ENCODE results near the gene LRRIQ3. TPM values are rescaled to one million over a fixed set of nuclear protein-coding genes. Genes with fewer than 3 reads are reported as not detected.
A peak's percentile ranks its signal among the peaks of the same experiment; 100 is the strongest.

The LRRIQ3 gene
- total and polyA plus RNA-seq, 2 of the 4 experiments (the other 2 are of a cell fraction), result 1.2 to 1.8 TPM

GRCh38 chr1:74113333-74113732 lies 84.6 kb downstream of the LRRIQ3 start:
- WGBS, 2 experiments (ENCODE audit: extremely low coverage in 2 of 2, insufficient read length in 1 of 2), result no CpG with 5 or more reads among the region's 3 CpGs
- no peak overlapping the region for H2AK9ac ChIP-seq (replicated peaks; ENCODE audit: low read depth, low read length, poor library complexity)
- DNase-seq, result no peak
- ChIA-PET CTCF (no interaction called here), POLR2A (ENCODE audit: unreplicated experiment) (no interaction called here)
- H3K9ac ChIP-seq (ENCODE audit: low read depth, low read length), result no peak overlapping the region
- dilution Hi-C loops (cut with HindIII; ENCODE audit: low sequenced_read_pairs, unreplicated experiment), result no loop called here
- H2BK5ac ChIP-seq (ENCODE audit: low read depth, low read length, poor library complexity, severe bottlenecking), result no peak overlapping the region
- no peak overlapping the region for H2BK20ac ChIP-seq (ENCODE audit: low read depth, low read length)
- no peak overlapping the region for H3K14ac ChIP-seq (replicated peaks; ENCODE audit: low read depth, low read length)
- H3K4ac ChIP-seq (ENCODE audit: low read depth, low read length), result no peak overlapping the region
- intact Hi-C loops (cut with micrococcal nuclease), result no loop called here
- no peaks in the 10 kb centered on the region for H3K36me3 ChIP-seq (ENCODE audit: control insufficient read depth, insufficient read depth, low read length)
- no peaks in the 10 kb centered on the region for H3K27me3 ChIP-seq (ENCODE audit: control insufficient read depth, insufficient read depth, low read length)
- H2BK15ac ChIP-seq (ENCODE audit: low read depth, low read length), result no peak overlapping the region
- no peak overlapping the region for H2AFZ ChIP-seq (replicated peaks; ENCODE audit: low read length, poor library complexity)
- no peak overlapping the region for H3K23ac ChIP-seq (ENCODE audit: low read depth, low read length)
- in situ Hi-C loops (cut with MboI; ENCODE audit: low sequenced_read_pairs), result no loop called here
- no peak overlapping the region for H3K4me3 ChIP-seq (ENCODE audit: insufficient read depth, low read depth, low read length)
- H3K18ac ChIP-seq (ENCODE audit: low read depth, low read length), result no peak overlapping the region
- no peak overlapping the region for H2AK5ac ChIP-seq (ENCODE audit: low read depth, low read length)
- no peaks in the 10 kb centered on the region for H3K9me1 ChIP-seq (ENCODE audit: insufficient read depth, low read length)
- no peaks in the 10 kb centered on the region for H4K20me1 ChIP-seq (ENCODE audit: insufficient read depth, low read length)
- no peak overlapping the region for H2BK120ac ChIP-seq (ENCODE audit: low read depth, low read length)
- H4K5ac ChIP-seq (ENCODE audit: low read depth, low read length), result no peak overlapping the region
- H3K9me3 ChIP-seq (ENCODE audit: control insufficient read depth, insufficient read depth, low read length), result no peaks in the 10 kb centered on the region
- H4K91ac ChIP-seq (ENCODE audit: insufficient read depth, low read depth, low read length), result no peak overlapping the region
- no peak for TF ChIP-seq FOS (IDR thresholded peaks at IDR 0.05; ENCODE audit: low read depth, low read length)
- TF ChIP-seq, protein P1, sequence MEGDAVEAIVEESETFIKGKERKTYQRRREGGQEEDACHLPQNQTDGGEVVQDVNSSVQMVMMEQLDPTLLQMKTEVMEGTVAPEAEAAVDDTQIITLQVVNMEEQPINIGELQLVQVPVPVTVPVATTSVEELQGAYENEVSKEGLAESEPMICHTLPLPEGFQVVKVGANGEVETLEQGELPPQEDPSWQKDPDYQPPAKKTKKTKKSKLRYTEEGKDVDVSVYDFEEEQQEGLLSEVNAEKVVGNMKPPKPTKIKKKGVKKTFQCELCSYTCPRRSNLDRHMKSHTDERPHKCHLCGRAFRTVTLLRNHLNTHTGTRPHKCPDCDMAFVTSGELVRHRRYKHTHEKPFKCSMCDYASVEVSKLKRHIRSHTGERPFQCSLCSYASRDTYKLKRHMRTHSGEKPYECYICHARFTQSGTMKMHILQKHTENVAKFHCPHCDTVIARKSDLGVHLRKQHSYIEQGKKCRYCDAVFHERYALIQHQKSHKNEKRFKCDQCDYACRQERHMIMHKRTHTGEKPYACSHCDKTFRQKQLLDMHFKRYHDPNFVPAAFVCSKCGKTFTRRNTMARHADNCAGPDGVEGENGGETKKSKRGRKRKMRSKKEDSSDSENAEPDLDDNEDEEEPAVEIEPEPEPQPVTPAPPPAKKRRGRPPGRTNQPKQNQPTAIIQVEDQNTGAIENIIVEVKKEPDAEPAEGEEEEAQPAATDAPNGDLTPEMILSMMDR (conservative IDR thresholded peaks at IDR 0.05; ENCODE audit: low read depth, low read length), result no peak
- TF ChIP-seq MAZ (IDR thresholded peaks at IDR 0.05; ENCODE audit: borderline replicate concordance, low read depth, low read length), result no peak
- TF ChIP-seq RCOR1 (IDR thresholded peaks at IDR 0.05; ENCODE audit: insufficient replicate concordance, low read length), result no peak
- TF ChIP-seq NFE2L2 (IDR thresholded peaks at IDR 0.05; ENCODE audit: low read depth, low read length), result peak; percentile 83
- TF ChIP-seq RFX5 (IDR thresholded peaks at IDR 0.05; ENCODE audit: low read depth, low read length), result no peak
- no peak for TF ChIP-seq POLR2A (IDR thresholded peaks at IDR 0.05; ENCODE audit: low read depth, low read length)
- TF ChIP-seq CEBPB (IDR thresholded peaks at IDR 0.05; ENCODE audit: low read depth, low read length), result no peak
- TF ChIP-seq MAFK (IDR thresholded peaks at IDR 0.05; ENCODE audit: low read depth, low read length), result peak; percentile 19; the same call in 1 of the 2 replicates
- TF ChIP-seq SMC3 (IDR thresholded peaks at IDR 0.05; ENCODE audit: low read depth, low read length), result no peak
- no peak overlapping the region for H4K8ac ChIP-seq (ENCODE audit: low read depth in 2 of 2, low read length in 2 of 2)
- H3K56ac ChIP-seq (ENCODE audit: extremely low read depth, insufficient read depth, low read length), result no peak overlapping the region
- H3K79me1 ChIP-seq (ENCODE audit: low read depth in 1 of 2, low read length in 2 of 2), result no peaks in the 10 kb centered on the region
- ATAC-seq (ENCODE audit: low read depth), result no peak
- H3K4me2 ChIP-seq (ENCODE audit: low read depth, low read length), result no peak overlapping the region
- no peak overlapping the region for H3K27ac ChIP-seq (ENCODE audit: insufficient read depth, low read length)
- no TSS peak for BruUV-seq (replicated peaks)
- no peaks in the 10 kb centered on the region for H3K4me1 ChIP-seq (ENCODE audit: control insufficient read depth, insufficient read depth, low read length)
